ENCODE results near the gene RPL37.
A peak's percentile ranks its signal among the peaks of the same experiment; 100 is the strongest.
"Not testable (repeated sequence)": the region's sequence is repeated elsewhere in the genome, so short reads cannot be mapped to it uniquely, and the experiment has no call there.

Gene RPL37

DNA sequence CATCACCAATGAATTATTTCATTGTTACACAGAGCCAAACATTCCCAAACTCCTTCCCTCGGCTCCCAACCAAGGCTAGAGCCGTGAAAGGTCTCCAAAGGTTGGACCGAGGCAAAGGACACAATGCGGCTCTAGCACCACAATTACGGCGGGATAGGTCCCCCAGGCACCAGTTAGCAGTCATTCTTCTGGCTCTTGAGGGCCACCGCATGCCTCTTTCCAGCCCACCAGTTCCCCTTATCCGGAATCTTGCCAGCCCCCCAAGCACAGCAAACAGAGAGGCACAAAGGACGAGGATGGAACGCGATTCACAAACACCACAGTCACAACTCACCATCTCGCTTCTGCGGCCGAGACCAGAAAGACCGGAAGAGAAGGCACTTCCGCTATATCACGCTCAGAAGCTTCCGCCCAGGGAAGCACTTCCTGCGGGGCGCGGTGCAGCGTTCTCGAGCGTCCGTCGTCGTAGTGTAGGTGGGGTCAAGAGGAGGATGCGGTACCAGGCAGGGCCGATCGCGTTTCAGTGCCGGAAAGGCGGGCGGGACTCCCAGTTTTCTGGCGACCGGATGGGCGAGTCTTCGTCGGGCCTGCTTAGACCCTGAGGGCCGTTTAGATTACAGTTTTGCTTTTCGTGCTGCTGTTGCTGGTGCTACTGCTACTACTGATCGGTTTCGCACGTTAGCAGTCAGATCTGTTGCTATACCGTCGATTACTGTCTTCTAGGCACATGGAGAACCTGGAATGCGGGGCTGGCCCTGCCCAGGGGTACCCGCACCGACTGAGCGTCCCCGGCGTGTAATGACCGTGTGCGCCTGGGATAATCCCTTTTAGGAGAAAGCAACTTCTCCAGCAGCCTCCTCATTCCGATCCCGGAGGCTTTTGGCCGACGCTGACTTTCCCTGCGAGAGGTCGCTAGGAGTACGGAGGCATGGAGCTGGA is at the start of gene RPL37:
TSS of gene RPL37 (minus strand) at position 374 of the 939 bp plus-strand sequence. CDS start at position 337, 37 bp downstream.
- DNase-seq, result peak; percentile 85

DNA sequence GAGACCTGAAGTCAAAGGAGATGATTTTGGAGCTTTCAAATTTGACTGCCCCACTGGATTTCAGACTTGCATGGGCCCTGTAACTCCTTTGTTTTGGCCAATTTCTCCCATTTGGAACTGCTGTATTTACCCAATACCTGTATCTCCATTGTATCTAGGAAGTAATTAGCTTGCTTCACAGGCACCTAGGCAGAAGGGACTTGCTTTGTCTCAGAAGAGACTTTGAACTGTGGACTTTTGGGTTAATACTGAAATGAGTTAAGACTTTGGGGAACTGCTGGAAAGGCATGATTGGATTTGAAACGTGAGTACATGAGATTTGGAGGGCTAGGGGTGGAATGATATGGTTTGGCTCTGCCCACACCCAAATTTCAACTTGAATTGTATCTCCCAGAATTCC is 48.0 kb upstream of the RPL37 start:
- DNase-seq, result not testable (repeated sequence)

GRCh38 chr5:40882291-40882690 is 47.3 kb upstream of the RPL37 start:
- no peak for DNase-seq

DNA sequence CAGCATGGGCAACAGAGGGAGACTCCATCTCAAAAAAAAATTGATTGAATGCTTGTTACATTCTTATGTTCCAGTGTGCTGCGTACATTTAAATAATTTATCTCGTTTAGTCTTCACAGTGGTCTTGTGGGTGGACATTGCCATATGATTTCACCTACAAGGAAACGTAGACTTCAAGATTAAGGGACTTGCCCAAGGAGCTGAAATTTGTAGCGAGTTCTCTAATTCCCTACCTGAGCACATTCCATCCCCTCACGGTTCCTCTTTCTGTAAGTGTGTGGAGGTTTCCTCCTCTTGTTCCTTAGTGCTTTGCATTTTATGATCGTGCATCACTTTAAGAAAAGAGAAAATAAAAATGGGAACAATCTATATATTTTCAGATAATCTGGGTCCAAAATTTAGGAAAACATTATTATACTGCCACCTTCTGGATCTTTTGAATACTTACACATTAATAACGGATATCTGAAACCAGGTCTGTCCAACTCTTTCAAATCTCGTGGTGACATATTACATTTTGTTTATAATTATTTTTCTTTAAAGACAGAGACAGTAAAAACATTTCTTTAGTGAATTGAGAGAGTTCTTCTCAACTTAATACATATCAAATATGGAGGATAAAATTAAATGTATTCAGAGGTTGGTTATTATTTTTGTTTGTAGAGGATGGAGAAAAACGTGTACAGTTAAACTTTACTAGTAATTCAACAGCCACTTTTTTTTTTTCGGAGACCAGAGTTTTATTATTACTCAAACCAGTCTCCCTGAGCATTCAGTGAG is 44.3 kb upstream of the RPL37 start:
- no peak for DNase-seq

DNA sequence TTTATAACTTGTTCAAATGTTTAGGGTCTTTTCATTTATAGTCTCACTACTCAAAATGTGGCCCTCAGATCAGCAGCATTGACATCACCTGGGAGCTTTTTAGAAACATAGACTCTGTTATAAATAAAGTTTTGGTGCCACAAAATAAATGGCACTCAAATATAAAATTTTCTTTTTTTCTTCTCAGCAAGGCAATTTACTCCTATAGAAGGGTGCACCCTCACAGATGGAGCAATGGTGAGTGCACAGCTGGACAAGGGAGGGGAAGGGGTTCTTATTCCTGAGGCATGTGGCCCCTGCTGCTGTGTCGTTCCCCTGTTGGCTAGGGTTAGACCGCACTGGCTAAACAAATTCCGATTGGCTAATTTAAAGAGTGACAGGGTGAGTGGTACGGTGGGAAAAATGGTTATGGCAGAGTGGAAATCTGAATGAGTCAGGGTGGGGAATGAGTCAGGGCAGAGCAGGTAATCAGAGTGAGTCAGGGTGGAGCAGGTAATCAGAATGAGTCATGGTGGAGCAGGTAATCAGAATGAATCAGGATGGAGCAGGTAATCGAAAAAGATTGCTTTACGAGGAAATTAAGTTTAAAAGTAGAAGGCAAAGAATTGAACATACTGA is 42.5 kb upstream of the RPL37 start:
- DNase-seq, result no peak

- no peak for DNase-seq
These were observed 40.9 kb upstream of the RPL37 start for GRCh38 chr5:40875958-40876357.

- DNase-seq, result no peak
These were observed 38.4 kb upstream of the RPL37 start for GRCh38 chr5:40873286-40873880.

GRCh38 chr5:40872253-40872652 is 37.2 kb upstream of the RPL37 start:
- not testable (repeated sequence) for DNase-seq

DNA sequence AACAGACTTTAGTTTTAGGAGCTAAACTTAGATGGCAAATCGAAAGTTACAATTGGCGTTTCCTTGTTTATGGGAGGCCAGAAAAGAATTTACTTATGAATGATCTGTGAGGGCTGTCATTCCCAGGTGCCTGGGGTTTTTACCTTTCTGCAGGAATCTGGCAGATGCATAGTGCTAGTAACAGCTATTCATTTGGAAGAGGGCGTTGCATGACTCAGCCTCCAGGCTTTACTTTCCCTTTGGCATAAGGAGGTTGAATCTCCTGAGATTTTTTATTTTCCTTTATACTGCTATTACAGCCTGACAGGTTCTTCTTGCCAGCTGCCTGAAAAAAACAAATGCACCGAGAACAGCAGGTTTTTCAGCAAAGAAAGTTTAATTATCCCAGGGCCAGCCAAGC is 36.2 kb upstream of the RPL37 start:
- DNase-seq, result no peak

DNA sequence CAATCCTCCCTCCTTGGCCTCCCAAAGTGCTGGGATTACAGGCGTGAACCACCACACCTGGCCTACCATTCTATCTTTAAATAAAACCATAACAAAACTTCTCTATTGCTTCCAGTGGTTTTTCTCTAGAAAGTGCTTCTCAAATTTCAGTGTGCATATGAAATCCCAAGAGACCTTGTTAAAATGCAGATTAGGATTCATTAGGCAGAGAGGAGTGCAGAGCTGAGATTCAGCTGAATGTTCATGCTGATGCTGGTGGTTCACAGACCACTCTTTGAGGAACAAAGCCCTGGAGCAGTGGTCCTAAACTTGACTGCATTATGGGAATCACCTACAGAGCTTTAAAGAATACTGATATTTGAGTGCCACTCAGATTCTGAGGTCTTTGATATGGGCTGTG is 34.4 kb upstream of the RPL37 start:
- no peak for DNase-seq

- DNase-seq, result no peak
These were observed 31.8 kb upstream of the RPL37 start for GRCh38 chr5:40866844-40867243.

DNA sequence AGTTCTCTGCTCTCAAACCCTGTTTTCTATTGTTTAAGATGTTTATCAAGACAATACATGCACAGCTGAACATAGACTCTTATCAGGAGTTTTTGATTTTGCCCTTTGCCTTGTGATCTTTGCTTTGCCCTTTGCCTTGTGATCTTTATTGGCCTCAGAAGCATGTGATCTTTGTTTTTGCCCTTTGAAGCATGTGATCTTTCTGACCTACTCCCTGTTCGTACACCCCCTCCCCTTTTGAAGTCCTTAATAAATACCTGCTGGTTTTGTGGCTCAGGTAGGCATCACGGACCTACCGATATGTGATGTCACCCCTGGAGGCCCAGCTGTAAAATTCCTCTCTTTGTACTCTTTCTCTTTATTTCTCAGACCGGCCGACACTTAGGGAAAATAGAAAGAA is 30.0 kb upstream of the RPL37 start:
- not testable (repeated sequence) for DNase-seq

DNA sequence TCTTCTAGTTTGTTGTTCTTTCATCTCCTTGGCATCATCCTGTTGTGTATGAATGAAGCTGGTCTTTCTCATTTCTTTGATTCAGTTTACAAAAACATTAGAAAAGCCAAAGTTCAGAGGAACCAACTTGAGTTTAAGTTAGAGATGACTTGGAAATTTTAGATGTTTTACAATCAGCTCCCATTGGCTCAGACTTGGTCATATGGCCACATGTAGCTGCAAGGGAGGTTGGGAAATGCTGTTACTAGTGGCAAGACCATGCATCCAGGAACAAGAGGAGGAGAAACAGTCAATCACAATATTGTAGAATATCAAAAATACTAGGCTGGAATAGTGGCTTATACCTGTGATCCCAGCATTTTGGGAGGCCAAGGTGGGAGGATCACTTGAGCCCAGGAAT is 25.7 kb upstream of the RPL37 start:
- no peak for DNase-seq

DNA sequence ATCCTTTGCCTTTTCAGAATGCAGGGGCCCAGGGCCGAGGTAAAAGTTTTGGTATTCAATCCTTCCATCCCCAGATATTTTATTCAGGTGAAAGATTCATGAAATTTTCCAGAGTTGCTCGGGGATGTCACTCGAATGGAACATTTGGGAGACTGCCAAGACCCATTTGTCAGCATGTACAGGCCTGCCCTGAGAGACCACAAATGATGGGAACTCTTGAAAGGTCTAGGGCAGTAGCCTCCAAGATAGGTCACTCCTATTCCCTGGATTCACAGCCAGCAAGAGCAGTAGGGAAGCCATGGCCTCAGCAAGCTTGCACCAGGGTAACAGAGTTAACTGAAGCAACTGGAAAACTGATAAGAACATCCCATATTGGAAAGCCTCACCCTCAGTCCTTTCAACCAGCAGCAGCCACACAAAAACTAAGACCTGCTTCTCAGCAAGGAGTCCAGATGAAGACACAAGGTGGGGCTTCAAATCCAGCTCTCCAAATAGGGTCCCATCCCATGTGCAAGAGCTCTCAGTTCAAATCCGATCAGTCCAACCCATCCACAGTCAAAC is 18.7 kb upstream of the RPL37 start:
- no peak for DNase-seq

GRCh38 chr5:40847525-40847924 is 12.5 kb upstream of the RPL37 start:
- no peak for DNase-seq

DNA sequence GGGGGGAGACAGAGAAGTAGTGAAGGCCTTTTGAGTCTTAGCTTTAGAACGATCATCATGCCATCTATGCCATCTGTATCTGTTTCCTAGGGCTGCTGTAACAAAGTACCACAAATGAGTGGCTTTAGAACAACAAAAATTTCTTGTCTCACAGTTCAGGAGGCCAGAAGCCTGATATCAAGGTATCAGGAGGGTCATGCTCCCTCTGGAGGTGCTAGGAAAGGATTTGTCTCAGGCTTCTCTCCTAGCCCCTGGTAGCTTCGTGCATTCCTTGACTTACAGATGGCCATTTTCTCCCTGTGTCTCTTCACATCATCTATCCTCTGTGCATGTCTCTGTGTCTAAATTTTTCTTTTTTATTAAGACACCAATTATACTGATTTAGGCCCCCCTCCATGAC is 11.3 kb upstream of the RPL37 start:
- DNase-seq, result no peak

- no peak for DNase-seq
These were observed 9.5 kb upstream of the RPL37 start for GRCh38 chr5:40844565-40844964.

- DNase-seq, result no peak
These were observed 7.3 kb upstream of the RPL37 start for GRCh38 chr5:40842351-40842750.

- no peak for DNase-seq
These were observed 6.2 kb upstream of the RPL37 start, which contains the start of gene CARD6 for GRCh38 chr5:40841068-40841805. Gene CARD6, plus strand, starts transcription at chr5:40841367. Its CDS starts 16 bp downstream, at chr5:40841383.

DNA sequence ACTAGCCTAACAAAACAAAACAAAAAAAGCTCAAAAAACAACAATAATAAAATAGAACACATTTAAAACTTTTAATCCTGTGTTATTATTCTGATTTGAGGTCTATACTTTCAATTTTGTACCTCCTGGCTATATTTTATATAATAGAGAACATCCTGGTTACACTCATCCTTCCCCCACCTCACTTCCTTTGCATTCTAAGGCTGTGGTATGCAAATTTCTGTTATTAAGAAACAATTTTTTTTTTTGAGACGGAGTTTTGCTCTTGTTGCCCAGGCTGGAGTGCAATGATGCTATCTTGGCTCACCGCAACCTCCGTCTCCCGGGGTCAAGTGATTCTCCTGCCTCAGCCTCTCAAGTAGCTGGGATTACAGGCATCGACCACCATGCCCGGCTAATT is 3.1 kb upstream of the RPL37 start:
- DNase-seq, result no peak

GRCh38 chr5:40834391-40834848 is 602 bp downstream of the RPL37 start:
- DNase-seq, result no peak

GRCh38 chr5:40833712-40834229 is 1.3 kb downstream of the RPL37 start:
- DNase-seq, result no peak

All from stimulated activated CD4-positive, alpha-beta T cell treated with anti-CD3 and anti-CD28 coated beads, Interleukin-12 subunit alpha, Interleukin-12 subunit beta, amount 100 ng/mL, for 4 hours (primary cell).